Transverse colon (tissue), 4 donors: ENCODE results near the gene DDX49.

Experiments
- EP300 ChIP-seq: sonication (generic); formaldehyde crosslinking; IDR thresholded peaks from one replicate; pipeline ENCODE4 v1.6.1; 2017; ENCODE audit warnings: antibody characterized with exemption, low read depth
- POLR2A ChIP-seq: fragments of 450-650 bp; IDR thresholded peaks from one replicate; pipeline ENCODE4 v1.6.1; 2016; ENCODE audit warnings: antibody characterized with exemption, mild to moderate bottlenecking, moderate library complexity
- POLR2AphosphoS5 ChIP-seq, 3 donors: sonication (generic); formaldehyde crosslinking; IDR thresholded peaks; one replicate each; pipeline ENCODE4 v1.6.1; 2016; ENCODE audit warnings: antibody characterized with exemption in 3 of 3
- TF ChIP-seq, protein P1 (sequence below), 5 experiments: fragments of 200-600 bp in 3 of 5; fragments of 450-650 bp in 2 of 5; sonication (generic) in 3 of 5; IDR thresholded peaks; 1 replicate in 2 of 5; 2 replicates in 3 of 5; pipeline ENCODE4 v1.5.1; 2016 to 2017; ENCODE audit warnings: antibody characterized with exemption in 5 of 5, inconsistent platforms in 3 of 5, mild to moderate bottlenecking in 2 of 5, moderate library complexity in 1 of 5

- TF ChIP-seq, protein P1, sequence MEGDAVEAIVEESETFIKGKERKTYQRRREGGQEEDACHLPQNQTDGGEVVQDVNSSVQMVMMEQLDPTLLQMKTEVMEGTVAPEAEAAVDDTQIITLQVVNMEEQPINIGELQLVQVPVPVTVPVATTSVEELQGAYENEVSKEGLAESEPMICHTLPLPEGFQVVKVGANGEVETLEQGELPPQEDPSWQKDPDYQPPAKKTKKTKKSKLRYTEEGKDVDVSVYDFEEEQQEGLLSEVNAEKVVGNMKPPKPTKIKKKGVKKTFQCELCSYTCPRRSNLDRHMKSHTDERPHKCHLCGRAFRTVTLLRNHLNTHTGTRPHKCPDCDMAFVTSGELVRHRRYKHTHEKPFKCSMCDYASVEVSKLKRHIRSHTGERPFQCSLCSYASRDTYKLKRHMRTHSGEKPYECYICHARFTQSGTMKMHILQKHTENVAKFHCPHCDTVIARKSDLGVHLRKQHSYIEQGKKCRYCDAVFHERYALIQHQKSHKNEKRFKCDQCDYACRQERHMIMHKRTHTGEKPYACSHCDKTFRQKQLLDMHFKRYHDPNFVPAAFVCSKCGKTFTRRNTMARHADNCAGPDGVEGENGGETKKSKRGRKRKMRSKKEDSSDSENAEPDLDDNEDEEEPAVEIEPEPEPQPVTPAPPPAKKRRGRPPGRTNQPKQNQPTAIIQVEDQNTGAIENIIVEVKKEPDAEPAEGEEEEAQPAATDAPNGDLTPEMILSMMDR (IDR thresholded peaks at IDR 0.05) = no peak
- TF ChIP-seq EP300 = no peak
- TF ChIP-seq POLR2AphosphoS5 (IDR thresholded peaks at IDR 0.05) = no peak
- no peak for TF ChIP-seq POLR2A
Observed at GRCh38 chr19:18942692-18943091, 23.2 kb downstream of the DDX49 start.
